ENCODE data around the gene GHITM.
"Not testable (repeated sequence)": the region's sequence is repeated elsewhere in the genome, so short reads cannot be mapped to it uniquely, and the experiment has no call there.

Gene GHITM

DNA sequence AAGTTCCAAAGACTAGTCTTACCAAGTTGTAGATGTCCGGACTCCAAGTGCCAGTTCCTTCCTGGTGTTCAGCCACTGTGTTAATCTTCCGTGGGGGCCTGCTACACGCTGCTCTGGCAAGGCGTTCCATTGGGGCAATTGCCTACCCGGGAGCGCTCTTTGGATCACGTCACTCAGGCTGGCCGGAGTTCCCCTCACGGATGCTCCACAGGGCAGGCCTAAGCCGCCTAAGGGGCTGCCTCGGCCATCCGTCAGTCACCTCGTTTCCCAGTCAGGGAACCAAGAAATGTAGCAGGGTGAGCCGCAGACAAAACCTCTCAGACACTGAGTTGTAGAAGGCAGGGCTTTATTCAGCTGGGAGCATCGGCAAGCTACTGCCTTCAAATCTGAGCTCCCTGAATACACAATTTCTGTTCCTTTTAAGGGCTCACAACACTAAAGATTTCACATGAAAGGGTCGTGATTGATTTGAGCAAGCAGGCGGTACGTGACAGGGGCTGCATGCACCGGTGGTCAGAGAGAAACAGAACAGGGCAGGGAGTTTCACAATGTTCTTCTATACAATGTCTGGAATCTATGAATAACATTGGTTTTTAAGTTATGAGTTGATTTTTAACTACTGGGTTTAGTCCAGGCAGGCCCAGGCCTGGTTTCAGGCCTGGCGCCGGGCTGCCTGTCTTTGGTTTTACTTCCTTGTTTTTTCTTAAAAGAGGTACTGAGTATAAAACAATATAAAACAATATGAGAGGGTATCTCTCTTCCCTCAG lies 32.6 kb downstream of the GHITM start:
- not testable (repeated sequence) for H3K9ac ChIP-seq (ENCODE audit: insufficient read length); H3K27ac ChIP-seq; H3K9me3 ChIP-seq (ENCODE audit: low read depth, low read length); H3K36me3 ChIP-seq (ENCODE audit: insufficient read depth, low read length); DNase-seq (ENCODE audit: low read depth, low spot score); H3K4me3 ChIP-seq

DNA sequence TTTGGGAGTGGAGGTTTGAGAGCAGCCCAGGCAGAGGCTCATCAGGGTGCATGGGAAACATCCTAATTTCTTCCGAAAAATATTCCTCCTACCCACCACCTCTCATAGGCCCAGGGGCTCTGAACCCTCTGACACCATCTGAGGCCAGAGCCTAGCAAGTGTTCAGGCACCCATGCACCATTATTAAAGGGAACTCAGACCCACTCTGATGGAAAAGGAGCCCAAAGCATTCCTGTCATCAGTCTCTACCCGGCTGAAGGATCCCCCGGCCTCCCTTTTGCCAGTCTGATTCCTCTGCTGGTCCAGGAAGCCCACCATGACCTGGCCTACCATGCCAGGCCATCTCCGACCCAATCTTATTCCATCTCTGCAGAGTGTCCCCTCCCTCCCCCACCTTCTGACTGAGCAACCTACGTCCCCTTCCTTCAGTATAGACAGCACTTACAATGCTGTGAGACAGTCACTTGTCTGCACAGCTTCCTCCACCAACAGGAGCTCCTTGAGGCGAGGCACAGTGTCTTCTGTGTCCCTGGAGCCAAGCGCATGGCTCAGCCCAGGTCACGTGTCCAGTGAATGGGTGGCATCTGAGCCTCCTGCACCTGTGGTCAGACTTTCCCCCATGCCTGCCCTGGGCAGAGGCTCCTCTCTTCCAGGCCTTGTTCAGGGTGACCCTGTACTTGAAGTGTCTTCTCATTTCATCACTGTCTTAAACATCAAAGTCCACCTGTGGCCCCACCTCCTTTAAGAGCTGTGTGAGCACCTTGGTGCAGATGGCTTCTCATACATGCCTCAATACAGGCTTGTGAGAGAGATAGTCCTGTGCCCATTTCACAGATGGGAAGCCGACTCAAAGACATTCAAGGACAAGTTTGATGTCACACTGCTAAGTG lies 33.4 kb downstream of the GHITM start:
- Histone ChIP-seq H3K9ac (ENCODE audit: insufficient read length) (no peak overlapping the region), H3K4me3 (no peak overlapping the region), H3K9me3 (ENCODE audit: low read depth, low read length) (no peaks in the 10 kb centered on the region), H3K27ac (no peak overlapping the region), H3K36me3 (ENCODE audit: insufficient read depth, low read length) (no peaks in the 10 kb centered on the region)
- DNase-seq (ENCODE audit: low read depth, low spot score), result no peak
- no peak for TF ChIP-seq EZH2 (IDR thresholded peaks at IDR 0.05)
- TF ChIP-seq POLR2AphosphoS5 (IDR thresholded peaks at IDR 0.05; ENCODE audit: borderline replicate concordance, low read depth, low read length), result no peak
- no peak for TF ChIP-seq FOXP2 (optimal IDR thresholded peaks at IDR 0.05; ENCODE audit: control extremely low read depth, extremely low read length, insufficient read depth)

DNA sequence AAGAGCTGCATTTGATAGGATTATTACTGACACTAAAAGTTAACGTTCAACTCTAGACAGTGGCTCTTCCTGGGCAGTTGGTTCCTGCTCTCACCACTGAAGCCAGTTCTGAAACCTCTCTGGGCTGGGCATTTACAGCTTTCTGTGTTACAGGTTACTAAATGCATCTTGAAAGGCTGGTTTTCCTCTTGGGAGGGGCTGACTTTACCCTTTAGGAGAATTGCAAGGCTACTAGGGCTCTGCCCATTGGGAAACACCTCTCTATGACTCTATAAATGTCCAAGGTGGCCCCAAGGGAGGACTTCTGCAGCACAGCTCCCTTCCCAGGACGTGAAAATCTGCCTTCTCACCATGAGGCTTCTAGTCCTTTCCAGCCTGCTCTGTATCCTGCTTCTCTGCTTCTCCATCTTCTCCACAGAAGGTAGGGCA lies 34.2 kb downstream of the GHITM start, which contains the start of gene GPR15LG:
TSS of gene GPR15LG (plus strand) at position 301 of the 429 bp plus-strand sequence. CDS start at position 352, 51 bp downstream.
- Histone ChIP-seq H3K36me3 (ENCODE audit: insufficient read depth, low read length) (no peaks in the 10 kb centered on the region), H3K4me3 (no peak within 1 kb of the TSS), H3K27ac (no peak within 1 kb of the TSS), H3K9me3 (ENCODE audit: low read depth, low read length) (no peaks in the 10 kb centered on the region), H3K9ac (ENCODE audit: insufficient read length) (no peak within 1 kb of the TSS)
- DNase-seq (ENCODE audit: low read depth, low spot score), result no peak
- TF ChIP-seq POLR2AphosphoS5 (IDR thresholded peaks at IDR 0.05; ENCODE audit: borderline replicate concordance, low read depth, low read length), result no peak
- no peak for TF ChIP-seq FOXP2 (optimal IDR thresholded peaks at IDR 0.05; ENCODE audit: control extremely low read depth, extremely low read length, insufficient read depth)
- no peak for TF ChIP-seq EZH2 (IDR thresholded peaks at IDR 0.05)

DNA sequence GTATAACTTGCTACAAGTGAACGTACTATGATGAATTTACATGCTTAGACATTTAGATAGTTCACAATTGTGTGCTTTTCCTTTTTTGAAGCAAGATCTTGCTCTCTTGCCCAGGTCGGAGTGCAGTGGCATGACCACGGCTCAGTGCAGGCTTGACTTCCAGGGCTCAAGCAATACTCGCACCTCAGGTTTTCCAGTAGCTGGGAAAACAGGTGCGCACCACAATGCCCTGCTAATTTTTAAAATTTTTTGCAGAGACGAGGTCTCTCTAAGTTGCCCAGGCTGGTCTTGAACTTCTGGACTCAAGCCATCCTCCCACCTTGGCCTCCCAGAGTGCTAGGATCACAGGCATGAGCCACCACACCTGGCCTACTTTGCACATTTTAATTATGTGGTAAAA lies 36.1 kb downstream of the GHITM start:
- no peak for DNase-seq (ENCODE audit: low read depth, low spot score)
- TF ChIP-seq POLR2AphosphoS5 (IDR thresholded peaks at IDR 0.05; ENCODE audit: borderline replicate concordance, low read depth, low read length) (no peak), EZH2 (IDR thresholded peaks at IDR 0.05) (no peak), FOXP2 (optimal IDR thresholded peaks at IDR 0.05; ENCODE audit: control extremely low read depth, extremely low read length, insufficient read depth) (no peak)
- Histone ChIP-seq H3K27ac (no peak overlapping the region), H3K9me3 (ENCODE audit: low read depth, low read length) (no peaks in the 10 kb centered on the region), H3K4me3 (no peak overlapping the region), H3K36me3 (ENCODE audit: insufficient read depth, low read length) (no peaks in the 10 kb centered on the region), H3K9ac (ENCODE audit: insufficient read length) (no peak overlapping the region)

DNA sequence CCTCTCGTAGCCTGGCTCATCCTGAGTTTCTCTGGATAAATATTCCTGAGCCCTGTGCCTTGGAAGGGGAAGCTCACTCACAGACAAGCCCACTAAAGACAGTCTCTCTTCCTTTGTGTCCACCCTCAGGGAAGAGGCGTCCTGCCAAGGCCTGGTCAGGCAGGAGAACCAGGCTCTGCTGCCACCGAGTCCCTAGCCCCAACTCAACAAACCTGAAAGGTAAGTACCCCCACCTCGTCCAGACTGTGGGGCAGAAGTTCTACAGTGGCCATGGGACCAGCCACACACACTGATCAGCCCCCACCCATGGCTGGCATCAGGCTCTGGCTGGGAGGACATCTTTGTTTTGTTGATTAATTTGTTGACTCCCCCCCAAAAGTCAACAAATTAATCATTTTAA lies 37.0 kb downstream of the GHITM start:
- H3K4me3 ChIP-seq, result no peak overlapping the region
- no peaks in the 10 kb centered on the region for H3K36me3 ChIP-seq (ENCODE audit: insufficient read depth, low read length)
- H3K9ac ChIP-seq (ENCODE audit: insufficient read length), result no peak overlapping the region
- no peaks in the 10 kb centered on the region for H3K9me3 ChIP-seq (ENCODE audit: low read depth, low read length)
- no peak overlapping the region for H3K27ac ChIP-seq
- DNase-seq (ENCODE audit: low read depth, low spot score), result no peak
- TF ChIP-seq FOXP2 (optimal IDR thresholded peaks at IDR 0.05; ENCODE audit: control extremely low read depth, extremely low read length, insufficient read depth) (no peak), EZH2 (IDR thresholded peaks at IDR 0.05) (no peak), POLR2AphosphoS5 (IDR thresholded peaks at IDR 0.05; ENCODE audit: borderline replicate concordance, low read depth, low read length) (no peak)

DNA sequence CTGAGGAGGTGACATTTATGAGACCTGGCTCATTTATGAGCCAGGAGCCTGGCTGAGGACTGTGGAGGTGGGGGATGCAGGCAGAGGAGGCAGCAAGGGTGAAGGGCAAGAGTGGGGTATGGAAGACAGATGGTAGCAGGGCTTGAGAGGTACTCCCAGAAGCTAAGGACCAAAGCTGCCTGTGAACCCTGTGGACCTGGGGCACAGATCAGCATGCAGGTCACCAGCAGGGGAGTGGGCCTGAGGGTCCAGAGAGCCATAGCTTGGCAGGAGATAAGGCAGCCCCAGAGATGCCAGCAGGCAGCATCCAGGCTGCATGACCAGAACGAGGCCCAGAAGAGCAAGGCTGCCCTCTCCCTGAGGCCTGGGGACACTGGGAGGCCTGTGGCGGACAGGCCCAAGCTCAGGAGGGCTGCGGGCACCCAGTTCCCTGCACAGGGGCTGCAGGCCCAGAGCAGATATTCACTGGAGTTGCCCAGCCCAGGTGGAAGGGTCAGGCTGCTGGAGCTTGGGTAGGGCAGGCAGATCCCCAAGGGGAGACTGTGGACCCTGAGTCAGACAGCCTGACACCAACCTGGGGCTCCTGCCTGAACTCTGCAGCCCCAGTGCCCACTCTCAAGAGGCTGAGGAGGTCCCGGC lies 37.6 kb downstream of the GHITM start:
- DNase-seq (ENCODE audit: low read depth, low spot score), result no peak
- no peaks in the 10 kb centered on the region for H3K9me3 ChIP-seq (ENCODE audit: low read depth, low read length)
- no peak overlapping the region for H3K9ac ChIP-seq (ENCODE audit: insufficient read length)
- TF ChIP-seq EZH2 (IDR thresholded peaks at IDR 0.05) (no peak), FOXP2 (optimal IDR thresholded peaks at IDR 0.05; ENCODE audit: control extremely low read depth, extremely low read length, insufficient read depth) (no peak), POLR2AphosphoS5 (IDR thresholded peaks at IDR 0.05; ENCODE audit: borderline replicate concordance, low read depth, low read length) (no peak)
- H3K36me3 ChIP-seq (ENCODE audit: insufficient read depth, low read length), result no peaks in the 10 kb centered on the region
- H3K27ac ChIP-seq, result no peak overlapping the region
- no peak overlapping the region for H3K4me3 ChIP-seq

DNA sequence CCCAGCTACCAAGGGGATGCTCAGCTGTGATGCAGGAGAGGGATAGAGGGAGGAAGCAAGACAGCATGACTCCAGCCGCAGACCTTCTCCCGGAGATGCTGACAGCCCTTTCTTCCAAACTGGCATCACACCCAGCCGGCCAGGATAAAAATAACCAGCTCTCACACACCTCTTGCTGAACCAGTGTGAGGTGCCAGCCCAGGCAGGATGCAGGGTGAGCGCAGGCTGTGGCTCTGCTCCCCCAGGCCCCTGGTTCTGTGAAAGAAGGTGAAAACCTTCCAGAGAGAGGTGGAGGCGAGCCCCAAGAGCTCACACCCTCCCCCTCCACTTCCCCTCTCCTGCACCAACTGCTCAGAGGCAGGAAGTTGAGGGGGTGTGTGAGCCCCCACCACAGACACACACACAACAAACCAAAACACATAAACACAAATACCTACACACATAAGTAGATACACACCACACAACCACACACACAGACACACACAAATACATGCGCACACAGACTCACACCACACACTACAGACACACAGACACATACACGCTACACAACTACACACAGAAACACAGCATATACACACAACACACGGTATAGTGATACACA lies 38.3 kb downstream of the GHITM start:
- DNase-seq (ENCODE audit: low read depth, low spot score), result no peak
- H3K9ac ChIP-seq (ENCODE audit: insufficient read length), result no peak overlapping the region
- no peaks in the 10 kb centered on the region for H3K36me3 ChIP-seq (ENCODE audit: insufficient read depth, low read length)
- H3K4me3 ChIP-seq, result no peak overlapping the region
- H3K9me3 ChIP-seq (ENCODE audit: low read depth, low read length), result no peaks in the 10 kb centered on the region
- H3K27ac ChIP-seq, result no peak overlapping the region
- no peak for TF ChIP-seq POLR2AphosphoS5 (IDR thresholded peaks at IDR 0.05; ENCODE audit: borderline replicate concordance, low read depth, low read length)

DNA sequence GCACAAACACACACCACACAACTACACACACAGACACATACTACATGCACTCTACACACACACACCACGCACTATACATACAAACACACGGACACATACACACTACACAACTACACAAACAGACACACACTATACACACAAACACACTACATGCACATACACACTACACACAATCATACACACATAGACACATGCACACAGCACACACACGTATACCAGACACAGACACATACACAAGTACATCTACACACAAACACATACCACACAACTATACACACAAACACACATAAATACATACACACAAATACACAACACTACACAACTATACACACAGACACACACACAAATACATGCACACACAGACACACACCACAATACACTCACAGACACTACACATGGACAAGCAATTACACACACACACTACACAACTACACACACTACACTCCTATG lies 38.9 kb downstream of the GHITM start:
- H3K4me3 ChIP-seq, result no peak overlapping the region
- no peaks in the 10 kb centered on the region for H3K36me3 ChIP-seq (ENCODE audit: insufficient read depth, low read length)
- H3K9me3 ChIP-seq (ENCODE audit: low read depth, low read length), result no peaks in the 10 kb centered on the region
- no peak overlapping the region for H3K27ac ChIP-seq
- TF ChIP-seq POLR2AphosphoS5 (IDR thresholded peaks at IDR 0.05; ENCODE audit: borderline replicate concordance, low read depth, low read length) (no peak), FOXP2 (optimal IDR thresholded peaks at IDR 0.05; ENCODE audit: control extremely low read depth, extremely low read length, insufficient read depth) (no peak), EZH2 (IDR thresholded peaks at IDR 0.05) (no peak)
- no peak for DNase-seq (ENCODE audit: low read depth, low spot score)
- H3K9ac ChIP-seq (ENCODE audit: insufficient read length), result no peak overlapping the region
